ENCODE results near the gene HNF1A.

- TF ChIP-seq, protein P1, sequence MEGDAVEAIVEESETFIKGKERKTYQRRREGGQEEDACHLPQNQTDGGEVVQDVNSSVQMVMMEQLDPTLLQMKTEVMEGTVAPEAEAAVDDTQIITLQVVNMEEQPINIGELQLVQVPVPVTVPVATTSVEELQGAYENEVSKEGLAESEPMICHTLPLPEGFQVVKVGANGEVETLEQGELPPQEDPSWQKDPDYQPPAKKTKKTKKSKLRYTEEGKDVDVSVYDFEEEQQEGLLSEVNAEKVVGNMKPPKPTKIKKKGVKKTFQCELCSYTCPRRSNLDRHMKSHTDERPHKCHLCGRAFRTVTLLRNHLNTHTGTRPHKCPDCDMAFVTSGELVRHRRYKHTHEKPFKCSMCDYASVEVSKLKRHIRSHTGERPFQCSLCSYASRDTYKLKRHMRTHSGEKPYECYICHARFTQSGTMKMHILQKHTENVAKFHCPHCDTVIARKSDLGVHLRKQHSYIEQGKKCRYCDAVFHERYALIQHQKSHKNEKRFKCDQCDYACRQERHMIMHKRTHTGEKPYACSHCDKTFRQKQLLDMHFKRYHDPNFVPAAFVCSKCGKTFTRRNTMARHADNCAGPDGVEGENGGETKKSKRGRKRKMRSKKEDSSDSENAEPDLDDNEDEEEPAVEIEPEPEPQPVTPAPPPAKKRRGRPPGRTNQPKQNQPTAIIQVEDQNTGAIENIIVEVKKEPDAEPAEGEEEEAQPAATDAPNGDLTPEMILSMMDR (conservative IDR thresholded peaks at IDR 0.05; ENCODE audit: low read length), result no peak
- TF ChIP-seq EZH2phosphoT487 (IDR thresholded peaks at IDR 0.05; ENCODE audit: borderline replicate concordance), result no peak
Observed at GRCh38 chr12:121050725-121051124, 72.4 kb downstream of the HNF1A start.
